Measurements from ENCODE around the gene RPS14. TPM values are rescaled to one million over a fixed set of nuclear protein-coding genes. Genes with fewer than 3 reads are reported as not detected.

Gene RPS14
- polyA plus RNA-seq, 1 of the 3 experiments (the other 2 are of a cell fraction): 10,227 TPM

- peaks cover 4 to 8% of the 10 kb centered on the region in 2 experiments; a peak in 3 of 4 replicates for H3K4me1 ChIP-seq (ENCODE audit: control insufficient read depth in 1 of 2, insufficient read depth in 2 of 2, low read depth in 1 of 2, low read length in 1 of 2)
- no peaks in the 10 kb centered on the region for H3K36me3 ChIP-seq (replicated peaks in 1 of 2; ENCODE audit: control insufficient read depth in 1 of 2, insufficient read depth in 2 of 2, low read length in 1 of 2)
- H3K27ac ChIP-seq (ENCODE audit: low read depth in 2 of 2, low read length in 1 of 2): no peak within 1 kb of the TSS
- no peak within 1 kb of the TSS for H3K4me3 ChIP-seq (ENCODE audit: low read depth in 2 of 2, low read length in 1 of 2)
- H3K9me2 ChIP-seq: no peaks in the 10 kb centered on the region
- POLR2A ChIA-PET: interaction anchor here (0.7 kb wide), 1 partner anchor 30 kb away, joined by 3 read pairs; no protein-coding TSS in a partner anchor
- no peaks in the 10 kb centered on the region for H3K9me3 ChIP-seq
- H3K79me2 ChIP-seq (ENCODE audit: insufficient read depth): no peaks in the 10 kb centered on the region
- no peak within 1 kb of the TSS for H3K4me2 ChIP-seq
- H2AFZ ChIP-seq (ENCODE audit: low read depth): no peak within 1 kb of the TSS
- CTCF ChIA-PET: interaction anchor here (1.0 to 1.4 kb wide), 2 partner anchors 24 to 86 kb away, joined by 3 to 4 read pairs; no protein-coding TSS in a partner anchor
- DNase-seq: peak; percentile 53
- no peak within 1 kb of the TSS for H3K9ac ChIP-seq
- H3K27me3 ChIP-seq (ENCODE audit: insufficient read depth): no peaks in the 10 kb centered on the region
- WGBS (ENCODE audit: low lambda C conversion rate): 80% methylated on average over 20 of the region's 20 CpGs
- H4K20me1 ChIP-seq (ENCODE audit: insufficient read depth): no peaks in the 10 kb centered on the region
- TF ChIP-seq SIN3A (IDR thresholded peaks at IDR 0.05; ENCODE audit: borderline replicate concordance, low read depth, low read length): no peak
- peak; percentile 100 for TF ChIP-seq RFX5 (IDR thresholded peaks at IDR 0.05; ENCODE audit: low read length)
- peaks cover 8% of the 10 kb centered on the region for H3F3A ChIP-seq (replicated peaks; ENCODE audit: insufficient read depth)
These were observed 37.0 kb downstream of the RPS14 start, which contains the start of gene CD74 for GRCh38 chr5:150412319-150413175. Gene CD74, minus strand, starts transcription at chr5:150412910. Its CDS starts 161 bp downstream, at chr5:150412749.

GRCh38 chr5:150411245-150411979 lies 38.1 kb downstream of the RPS14 start:
- peaks cover 4 to 8% of the 10 kb centered on the region in 2 experiments; a peak in 3 of 4 replicates for H3K4me1 ChIP-seq (ENCODE audit: control insufficient read depth in 1 of 2, insufficient read depth in 2 of 2, low read depth in 1 of 2, low read length in 1 of 2)
- no peak for DNase-seq
- WGBS (ENCODE audit: low lambda C conversion rate): 97% methylated on average over 5 of the region's 5 CpGs
- peaks cover 8% of the 10 kb centered on the region for H3F3A ChIP-seq (replicated peaks; ENCODE audit: insufficient read depth)
- no peaks in the 10 kb centered on the region for H4K20me1 ChIP-seq (ENCODE audit: insufficient read depth)
- no peak overlapping the region for H3K4me2 ChIP-seq
- H3K9me2 ChIP-seq: no peaks in the 10 kb centered on the region
- POLR2A ChIA-PET: interaction anchor here (0.7 to 1.7 kb wide), 2 partner anchors 32 to 38 kb away, joined by 6 read pairs; partner anchors contain the start of gene RPS14
- TF ChIP-seq ELF1 (IDR thresholded peaks at IDR 0.05): no peak
- TF ChIP-seq RFX5 (IDR thresholded peaks at IDR 0.05; ENCODE audit: low read length): peak; percentile 98
- CTCF ChIA-PET: interaction anchor here (1.4 kb wide), 1 partner anchor 25 kb away, joined by 5 read pairs; no protein-coding TSS in a partner anchor
- H3K79me2 ChIP-seq (ENCODE audit: insufficient read depth): no peaks in the 10 kb centered on the region
- H3K27me3 ChIP-seq (ENCODE audit: insufficient read depth): no peaks in the 10 kb centered on the region
- no peak overlapping the region; a peak in 1 of 4 replicates for H3K27ac ChIP-seq (ENCODE audit: low read depth in 2 of 2, low read length in 1 of 2)
- no peak overlapping the region for H2AFZ ChIP-seq (ENCODE audit: low read depth)
- H3K9ac ChIP-seq: no peak overlapping the region
- H3K9me3 ChIP-seq: no peaks in the 10 kb centered on the region
- no peak overlapping the region for H3K4me3 ChIP-seq (ENCODE audit: low read depth in 2 of 2, low read length in 1 of 2)
- H3K36me3 ChIP-seq (replicated peaks in 1 of 2; ENCODE audit: control insufficient read depth in 1 of 2, insufficient read depth in 2 of 2, low read length in 1 of 2): no peaks in the 10 kb centered on the region

GRCh38 chr5:150410524-150411244 lies 38.9 kb downstream of the RPS14 start:
- TF ChIP-seq RFX5 (IDR thresholded peaks at IDR 0.05; ENCODE audit: low read length) (peak; percentile 100), USF1 (IDR thresholded peaks at IDR 0.05; ENCODE audit: borderline replicate concordance, low read depth) (no peak), IRF3 (IDR thresholded peaks at IDR 0.05; ENCODE audit: low read depth, low read length) (peak; percentile 50)
- Histone ChIP-seq H3K36me3 (replicated peaks in 1 of 2; ENCODE audit: control insufficient read depth in 1 of 2, insufficient read depth in 2 of 2, low read length in 1 of 2) (no peaks in the 10 kb centered on the region), H3K4me1 (ENCODE audit: control insufficient read depth in 1 of 2, insufficient read depth in 2 of 2, low read depth in 1 of 2, low read length in 1 of 2) (peaks cover 4 to 8% of the 10 kb centered on the region in 2 experiments; a peak in 3 of 4 replicates), H3K9me3 (no peaks in the 10 kb centered on the region), H3K4me3 (ENCODE audit: low read depth in 2 of 2, low read length in 1 of 2) (no peak overlapping the region), H3F3A (replicated peaks; ENCODE audit: insufficient read depth) (peaks cover 8% of the 10 kb centered on the region), H3K27ac (ENCODE audit: low read depth in 2 of 2, low read length in 1 of 2) (peak overlapping the region in 1 of 2 experiments; percentile 84; a peak in 2 of 4 replicates), H4K20me1 (ENCODE audit: insufficient read depth) (no peaks in the 10 kb centered on the region), H3K79me2 (ENCODE audit: insufficient read depth) (no peaks in the 10 kb centered on the region), H3K4me2 (no peak overlapping the region), H3K27me3 (ENCODE audit: insufficient read depth) (no peaks in the 10 kb centered on the region), H3K9me2 (no peaks in the 10 kb centered on the region), H2AFZ (ENCODE audit: low read depth) (no peak overlapping the region), H3K9ac (no peak overlapping the region)
- ChIA-PET CTCF (interaction anchor here (0.7 to 1.4 kb wide), 5 partner anchors 23 to 214 kb away, joined by 3 to 5 read pairs (median 3); no protein-coding TSS in a partner anchor), POLR2A (interaction anchor here (0.6 to 1.7 kb wide), 6 partner anchors 9 to 148 kb away, joined by 3 to 6 read pairs (median 6); partner anchors contain the start of gene RPS14)
- 48% methylated on average over 4 of the region's 4 CpGs for WGBS (ENCODE audit: low lambda C conversion rate)
- peak; percentile 80 for DNase-seq

Measured in SK-N-SH (cell line).